Activated CD4-positive, alpha-beta T cell treated with anti-CD3 and anti-CD28 coated beads, Interleukin-2, Interleukin-4, amounts not matched to agents 100 ng/mL and 50 ng/mL, durations not matched to agents 16 hours and 8 hours (primary cell): Measurements from ENCODE around the gene ACADVL.
A peak's percentile ranks its signal among the peaks of the same experiment; 100 is the strongest.

Experiments used
- DNase-seq: peaks from one replicate; pipeline ENCODE4 v3.0.0-alpha.2; 2020; ENCODE audit warnings: low spot score

The ACADVL gene

GRCh38 chr17:7191571-7192270 lies 28.0 kb upstream of the ACADVL start:
- DNase-seq, result peak; percentile 34

DNA sequence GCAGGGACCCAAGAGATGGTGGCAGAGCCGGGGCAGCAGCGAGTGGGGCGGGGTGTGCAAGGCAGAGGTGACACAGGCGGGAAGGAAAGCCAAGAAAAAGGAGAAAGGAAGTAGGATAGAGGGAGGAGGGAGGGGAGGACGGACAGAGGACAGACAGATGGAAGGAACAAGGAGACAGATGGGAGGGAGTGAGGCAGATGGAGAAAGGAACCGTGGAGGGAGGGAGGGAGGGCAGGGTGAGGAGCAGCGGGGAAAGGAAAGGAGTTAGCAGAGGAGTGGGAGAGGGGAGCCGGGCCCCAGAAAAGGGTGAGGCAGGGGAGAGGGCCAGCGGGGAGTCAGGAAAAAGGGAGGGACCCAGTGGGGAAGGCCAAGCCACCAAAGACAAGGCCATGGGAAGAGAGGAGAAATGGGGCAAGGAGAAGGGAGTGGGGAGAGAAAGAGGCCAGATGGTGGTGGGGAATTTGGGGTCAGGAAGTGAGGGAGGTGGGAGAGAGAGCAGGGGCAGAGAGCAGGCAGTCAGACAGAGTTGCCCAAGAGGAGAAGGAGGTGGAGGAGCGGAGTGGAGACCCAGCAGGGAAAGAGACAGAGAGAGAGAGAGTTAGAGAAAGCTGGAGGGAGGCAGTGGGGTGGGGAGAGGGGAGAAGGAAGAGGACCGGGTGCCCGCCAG lies 27.3 kb upstream of the ACADVL start:
- DNase-seq, result no peak

GRCh38 chr17:7195971-7196370 lies 23.8 kb upstream of the ACADVL start:
- no peak for DNase-seq

DNA sequence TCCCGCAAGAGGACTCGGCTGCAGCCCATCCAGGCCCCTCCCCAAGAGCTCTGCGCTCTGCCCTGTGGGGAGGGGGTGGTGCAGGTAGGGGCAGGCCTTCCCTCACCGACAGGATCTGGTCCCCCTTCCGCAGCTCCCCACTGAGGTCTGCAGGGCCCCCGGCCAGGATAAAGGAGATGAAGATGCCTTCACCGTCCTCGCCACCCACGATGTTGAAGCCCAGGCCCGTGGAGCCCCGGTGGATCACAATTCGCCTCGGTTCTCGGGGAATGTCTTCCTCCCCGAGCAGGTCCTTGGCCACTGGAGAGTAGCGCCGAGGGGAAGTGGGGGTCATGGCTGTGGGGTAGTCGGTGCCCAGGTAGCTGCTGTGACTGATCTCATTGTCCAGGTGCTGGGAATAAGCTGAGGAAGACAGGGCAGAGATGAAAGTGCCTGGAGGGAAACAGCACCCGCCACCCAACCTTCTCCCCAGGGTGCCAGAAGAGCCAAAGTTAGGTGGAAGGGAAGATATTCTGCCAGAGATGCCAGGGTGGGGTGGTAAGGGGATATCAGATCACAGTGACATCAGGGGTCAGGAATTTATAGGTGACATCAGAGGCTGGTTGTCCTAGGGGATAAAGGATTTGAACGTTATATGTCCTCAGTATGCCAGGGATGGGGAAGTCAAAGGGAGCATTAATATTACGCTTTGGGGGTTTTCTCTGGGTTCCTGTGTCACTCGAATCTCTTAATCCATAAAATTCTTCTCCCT lies 22.9 kb upstream of the ACADVL start:
- no peak for DNase-seq

- DNase-seq, result no peak
Observed at GRCh38 chr17:7203391-7203790, 16.3 kb upstream of the ACADVL start.

- no peak for DNase-seq
Observed at GRCh38 chr17:7204336-7204735, 15.4 kb upstream of the ACADVL start.

DNA sequence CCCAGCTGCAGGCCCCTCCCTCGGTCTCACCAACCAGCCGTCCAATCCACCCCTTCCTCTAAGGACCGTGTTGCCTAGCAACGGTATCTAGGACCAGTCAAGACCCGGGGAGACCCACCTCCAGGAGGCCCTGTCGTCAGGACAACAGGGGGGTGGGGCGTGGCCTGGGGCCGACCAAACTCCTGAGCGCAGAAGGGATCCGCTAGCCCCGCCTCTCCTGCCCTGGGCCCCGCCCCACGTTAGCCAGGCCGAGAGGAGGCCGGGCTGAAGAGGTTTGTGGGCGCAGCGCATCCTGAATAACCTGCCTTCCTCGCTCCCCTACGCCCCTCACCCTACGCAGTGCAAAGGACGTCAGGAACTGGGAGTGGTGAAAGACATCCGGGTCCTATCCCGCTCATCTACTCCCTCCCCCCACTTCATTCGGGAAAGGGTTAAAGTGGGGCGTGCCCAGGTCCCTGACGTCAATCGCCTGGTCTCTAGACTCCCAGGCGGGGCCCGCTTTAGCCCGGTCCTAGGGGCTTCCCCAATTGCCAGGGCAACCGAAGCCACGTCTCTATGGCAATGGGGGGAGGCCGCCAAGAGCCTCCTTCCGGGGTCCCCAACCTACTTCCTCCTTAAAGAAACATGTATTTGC lies 14.8 kb upstream of the ACADVL start:
- peak; percentile 91 for DNase-seq

DNA sequence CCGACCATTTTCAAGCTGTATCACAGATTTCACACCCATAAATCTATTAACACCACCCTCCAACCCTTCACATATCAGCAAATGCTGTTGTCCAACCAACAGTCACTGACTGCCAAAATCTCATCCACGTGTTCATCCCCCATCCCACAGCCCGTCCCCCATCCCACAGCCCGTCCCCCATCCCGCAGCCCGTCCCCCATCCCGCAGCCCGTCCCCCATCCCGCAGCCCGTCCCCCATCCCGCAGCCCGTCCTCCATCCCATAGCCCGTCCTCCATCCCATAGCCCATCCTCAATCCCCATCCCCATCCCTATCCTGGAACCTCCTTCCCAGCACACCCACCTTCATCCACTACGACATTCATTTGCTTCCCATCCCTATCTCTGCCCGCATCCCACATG lies 14.2 kb upstream of the ACADVL start:
- no peak for DNase-seq

DNA sequence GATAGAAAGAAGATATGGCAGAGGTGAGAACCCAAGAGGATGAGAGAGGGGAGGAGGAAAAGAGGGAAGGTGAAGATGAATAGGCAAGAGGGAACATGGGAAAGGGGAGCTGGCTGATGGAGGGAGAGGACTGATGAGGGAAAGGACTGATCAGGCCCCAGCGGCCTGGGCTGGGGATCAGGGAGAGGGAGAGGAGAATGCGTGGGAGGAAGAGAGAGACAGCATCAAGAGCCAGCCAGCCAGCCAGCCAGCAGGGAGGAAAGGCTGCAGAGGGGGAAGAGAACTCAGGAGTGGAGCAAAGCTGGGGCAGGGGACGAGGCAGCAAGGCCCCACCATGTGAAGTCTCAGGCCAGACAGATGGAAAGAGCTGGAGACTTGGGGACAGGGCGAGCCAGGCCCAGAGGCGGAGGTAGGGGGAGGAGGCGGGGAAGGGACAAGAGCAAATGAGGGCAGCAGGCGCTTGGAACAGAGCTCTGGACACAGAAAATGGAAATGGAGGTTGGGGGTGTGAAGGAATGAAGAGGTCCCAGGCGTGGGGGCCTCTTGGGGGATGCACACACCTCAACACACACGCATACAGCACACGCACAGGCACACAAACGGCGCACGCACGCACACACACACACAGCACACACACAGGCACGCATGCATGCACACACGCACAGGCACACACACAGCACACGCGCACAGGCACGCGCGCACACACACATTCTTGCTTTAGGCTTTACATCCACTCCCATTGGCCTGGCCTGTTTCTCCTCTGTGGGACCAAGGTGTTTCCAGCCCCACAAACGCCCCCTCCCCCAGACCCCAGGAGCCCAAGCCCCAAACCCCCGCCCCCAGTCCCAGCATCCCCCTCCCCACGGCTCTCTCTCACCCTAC lies 12.4 kb upstream of the ACADVL start:
- no peak for DNase-seq

GRCh38 chr17:7208027-7208571 lies 11.6 kb upstream of the ACADVL start:
- DNase-seq, result no peak

DNA sequence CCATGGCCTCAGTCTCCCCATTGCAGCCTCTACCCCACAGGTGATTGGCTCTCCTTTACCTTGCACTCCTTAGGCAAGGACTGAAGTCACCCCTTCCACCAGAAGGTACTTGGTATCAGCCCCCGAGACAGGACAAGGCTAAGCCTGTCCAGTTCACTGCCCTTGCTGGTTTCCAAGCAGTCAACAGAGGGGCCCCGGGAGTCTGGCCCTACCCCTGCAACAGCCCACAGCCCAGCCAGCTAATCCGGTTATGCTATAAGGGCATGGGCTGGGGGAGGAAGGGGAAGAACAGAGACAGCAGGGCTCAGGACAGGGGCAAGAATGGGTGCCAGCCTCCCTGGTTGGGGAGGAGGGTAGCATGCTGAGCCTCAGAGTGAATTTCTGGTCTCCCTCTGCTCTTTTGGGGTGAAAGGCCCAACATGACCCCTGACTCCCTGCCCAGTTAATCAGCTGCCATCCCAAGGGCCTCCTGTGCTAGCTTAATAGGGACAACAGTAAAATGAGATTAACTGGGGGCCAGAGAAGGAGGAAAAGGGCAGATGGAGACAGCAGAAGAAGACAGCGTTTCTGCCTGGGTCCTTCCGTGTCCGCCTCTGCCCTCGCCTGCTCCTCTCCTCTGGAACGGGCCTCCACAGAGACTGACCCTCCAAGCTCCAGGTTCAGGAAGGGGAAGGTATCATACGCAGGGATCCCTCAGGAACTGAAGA lies 10.8 kb upstream of the ACADVL start:
- DNase-seq, result no peak

DNA sequence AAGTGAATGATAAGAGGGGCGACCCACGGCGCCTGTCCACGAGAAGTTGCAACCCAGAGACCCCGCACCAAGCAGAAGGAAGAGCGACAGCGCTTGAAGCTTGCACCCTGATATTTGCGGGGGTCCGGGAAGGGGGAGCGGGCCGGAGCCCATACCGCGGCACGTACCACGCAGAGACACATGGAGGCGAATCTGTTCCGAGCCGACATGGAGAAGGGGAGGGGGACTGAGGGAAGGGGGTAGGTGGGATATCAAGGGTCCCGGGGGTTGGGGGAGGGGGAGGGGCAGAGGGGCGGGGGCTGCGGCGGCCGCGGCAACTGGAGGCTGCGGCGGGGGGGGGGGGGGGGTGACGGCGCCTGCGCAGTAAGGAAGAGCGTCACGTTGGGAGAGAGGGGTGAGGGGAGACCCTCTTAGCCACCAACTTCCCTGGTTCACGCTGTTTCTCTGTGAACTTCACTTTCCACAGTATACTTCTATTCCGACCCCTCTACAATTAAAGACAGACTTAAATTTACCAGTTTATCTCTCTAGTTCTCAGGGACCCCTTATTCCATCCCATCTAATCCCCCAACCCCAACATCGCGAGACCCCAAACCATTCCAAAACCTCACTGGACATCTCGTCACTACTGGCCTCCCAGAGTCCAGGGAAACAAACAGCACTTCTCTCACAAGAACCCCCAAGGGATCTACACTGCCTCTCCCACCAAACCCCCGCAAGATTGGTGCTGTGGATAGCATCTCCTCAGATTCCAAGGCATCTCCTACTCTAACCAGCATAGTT lies 8.1 kb upstream of the ACADVL start:
- no peak for DNase-seq

GRCh38 chr17:7213895-7214299 lies 5.8 kb upstream of the ACADVL start:
- DNase-seq, result peak; percentile 50

GRCh38 chr17:7214300-7215135 lies 5.2 kb upstream of the ACADVL start:
- DNase-seq, result peak; percentile 99

- no peak for DNase-seq
Observed at GRCh38 chr17:7215136-7215638, 4.6 kb upstream of the ACADVL start.

DNA sequence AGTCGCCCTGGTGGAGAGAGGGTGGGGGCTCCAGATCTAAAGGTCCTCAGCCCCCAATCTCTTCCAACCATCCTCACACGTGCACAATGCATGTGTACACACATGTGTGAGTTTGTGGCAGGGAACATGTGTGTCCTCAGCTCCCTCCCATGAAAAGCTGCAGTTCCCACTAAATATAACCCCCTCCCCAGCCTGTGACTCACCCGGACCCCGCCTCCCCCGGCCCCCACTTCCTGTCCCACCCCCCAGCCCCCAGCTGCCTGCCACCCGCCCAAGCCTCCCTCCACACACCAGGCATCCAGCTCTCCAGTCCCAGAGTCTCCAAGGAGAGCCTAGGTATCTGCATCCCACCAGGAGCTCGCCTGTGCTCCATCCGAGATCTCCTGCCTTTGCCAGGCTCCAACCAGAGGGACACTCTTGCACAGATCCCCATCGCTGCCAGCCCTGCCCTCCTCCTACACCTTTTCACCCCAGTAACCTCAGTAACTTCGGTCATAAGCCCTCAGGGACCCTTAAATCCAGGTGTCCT lies 4.0 kb upstream of the ACADVL start:
- no peak for DNase-seq

GRCh38 chr17:7216242-7217112 lies 3.3 kb upstream of the ACADVL start:
- DNase-seq, result no peak
